Left ventricle myocardium inferior (tissue), 1 donor: ENCODE measurements around the gene ACBD4. TPM values are rescaled to one million over a fixed set of nuclear protein-coding genes. Genes with fewer than 3 reads are reported as not detected.

Source experiments
- DNase-seq: peaks from one replicate; pipeline ENCODE4 v3.0.0-alpha.2; 2020
- H3K27ac ChIP-seq: fragments of 200-600 bp; replicated peaks from 2 replicates; pipeline ENCODE4 v1.8.0; 2021
- H3K27me3 ChIP-seq: fragments of 200-600 bp; 2 replicates; pipeline ENCODE4 v1.8.0; 2021; ENCODE audit warnings: low read depth
- H3K36me3 ChIP-seq: fragments of 200-600 bp; 2 replicates; pipeline ENCODE4 v1.8.0; 2021
- H3K4me1 ChIP-seq: fragments of 200-600 bp; 2 replicates; pipeline ENCODE4 v1.8.0; 2021
- H3K4me3 ChIP-seq: fragments of 200-600 bp; 2 replicates; pipeline ENCODE4 v1.8.0; 2021; ENCODE audit warnings: mild to moderate bottlenecking, moderate library complexity
- H3K9me3 ChIP-seq: fragments of 200-600 bp; replicated peaks from 2 replicates; pipeline ENCODE4 v1.8.0; 2021
- CTCF ChIP-seq: fragments of 200-600 bp; IDR thresholded peaks from 2 replicates; pipeline ENCODE4 v1.8.0; 2021; ENCODE audit warnings: antibody characterized with exemption, mild to moderate bottlenecking, borderline replicate concordance
- intact Hi-C: fragments of 100-400 bp; cut with micrococcal nuclease; formaldehyde crosslinking; loops from one replicate; pipeline ENCODE4 v1.11.0; 2022
- total RNA-seq: library from RNA; stranded (reverse); fragmentation: NEBNext Ultra II Directional; extraction: Animal tissue kit (Norgen Biotek cat#: 25700); gene quantifications from one replicate; pipeline ENCODE4 v1.2.1, GENCODE V29; 2021
- donor health status: DM: no; HTN: yes; CAD: no; lungs with severe emphysema.

The ACBD4 gene
- total RNA-seq, 1 donor from 2014 or later: 6.4 TPM

DNA sequence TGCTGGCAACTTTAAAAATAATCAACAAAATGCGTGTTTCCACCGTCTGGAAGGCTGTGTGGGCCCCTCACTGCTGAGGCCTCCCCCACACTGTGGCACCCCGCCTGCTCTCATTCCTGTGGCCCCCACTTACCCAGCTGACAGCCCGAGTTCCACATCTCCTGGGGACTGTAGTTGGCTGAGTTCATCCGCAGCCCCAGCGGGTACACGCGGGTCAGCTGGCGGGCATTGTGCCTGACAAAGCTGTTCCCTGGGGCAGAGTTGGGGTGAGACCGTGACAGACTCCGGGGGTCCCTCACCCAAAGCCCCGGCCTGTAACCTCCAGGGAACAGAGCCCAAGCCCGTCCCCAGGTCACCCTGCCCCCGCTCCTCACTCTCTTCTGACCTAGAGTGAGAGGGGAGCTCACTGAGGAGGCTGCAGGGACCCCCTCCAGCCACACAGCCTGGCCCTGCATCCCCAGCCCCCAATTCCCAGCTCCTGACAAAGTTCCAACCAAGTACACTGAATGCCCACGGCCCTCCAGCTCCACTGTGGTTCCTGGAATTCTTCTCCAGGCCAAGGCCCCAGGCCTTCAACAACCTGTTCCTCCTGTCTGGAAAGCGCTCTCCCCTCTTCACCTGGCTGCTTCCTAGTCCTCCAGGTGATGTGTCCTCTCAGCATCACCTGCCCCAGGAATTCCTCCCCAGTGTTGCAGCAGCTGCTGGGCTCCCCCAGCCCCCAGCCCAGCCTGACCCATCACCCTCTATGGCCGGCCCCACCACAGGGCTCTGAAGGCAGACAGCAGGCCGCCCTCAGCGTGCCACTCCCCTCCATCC, 21.2 kb upstream of the ACBD4 start:
- no peaks in the 10 kb centered on the region for H3K9me3 ChIP-seq
- DNase-seq: no peak
- no peaks in the 10 kb centered on the region for H3K27me3 ChIP-seq
- no peak for TF ChIP-seq CTCF
- H3K27ac ChIP-seq: no peak overlapping the region
- peaks cover 36% of the 10 kb centered on the region for H3K4me1 ChIP-seq
- H3K4me3 ChIP-seq: no peak overlapping the region
- peaks cover 69% of the 10 kb centered on the region for H3K36me3 ChIP-seq
- intact Hi-C loops: no loop called here

- no peak overlapping the region for H3K4me3 ChIP-seq
- no peak for TF ChIP-seq CTCF
- H3K27ac ChIP-seq: no peak overlapping the region
- intact Hi-C loops: no loop called here
- H3K27me3 ChIP-seq: no peaks in the 10 kb centered on the region
- no peaks in the 10 kb centered on the region for H3K9me3 ChIP-seq
- H3K4me1 ChIP-seq: peaks cover 28% of the 10 kb centered on the region
- H3K36me3 ChIP-seq: peaks cover 76% of the 10 kb centered on the region
- no peak for DNase-seq
Measured at GRCh38 chr17:45115015-45115625, 20.4 kb upstream of the ACBD4 start.

- H3K4me1 ChIP-seq: peaks cover 21% of the 10 kb centered on the region
- no peaks in the 10 kb centered on the region for H3K27me3 ChIP-seq
- no peak for TF ChIP-seq CTCF
- no peaks in the 10 kb centered on the region for H3K9me3 ChIP-seq
- H3K27ac ChIP-seq: no peak overlapping the region
- intact Hi-C loops: no loop called here
- H3K36me3 ChIP-seq: peaks cover 84% of the 10 kb centered on the region
- no peak overlapping the region for H3K4me3 ChIP-seq
- no peak for DNase-seq
Measured at GRCh38 chr17:45115871-45116270, 19.6 kb upstream of the ACBD4 start.

DNA sequence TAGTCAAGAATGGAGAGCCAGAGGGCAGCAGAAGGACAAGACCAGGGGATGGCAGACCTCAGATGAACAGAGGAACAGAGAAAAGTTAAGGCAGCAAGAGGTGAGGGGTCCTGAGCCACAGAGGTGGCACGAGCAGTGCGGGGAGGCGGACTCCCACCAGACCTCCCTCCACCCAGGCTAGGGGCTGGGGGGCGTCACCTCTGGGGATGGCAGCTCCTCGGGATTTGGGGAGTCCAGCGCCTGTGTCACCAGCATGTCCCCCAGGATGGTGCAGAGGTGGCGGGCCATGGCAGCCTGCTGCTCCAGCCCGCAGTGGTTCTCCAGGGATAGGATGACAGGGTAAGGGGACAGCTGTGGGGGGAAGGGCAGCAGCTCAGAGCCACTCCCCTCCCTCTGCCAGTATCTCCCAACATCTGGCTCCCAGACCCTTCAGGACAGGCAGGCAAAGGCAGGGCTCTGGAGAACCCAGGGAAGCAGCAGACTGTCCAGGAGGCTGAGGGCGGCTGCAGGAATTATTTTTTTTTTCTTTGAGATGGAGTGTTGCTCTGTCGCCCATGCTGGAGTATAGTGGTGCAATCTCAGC, 19.0 kb upstream of the ACBD4 start:
- no peaks in the 10 kb centered on the region for H3K9me3 ChIP-seq
- DNase-seq: no peak
- intact Hi-C loops: no loop called here
- peaks cover 86% of the 10 kb centered on the region for H3K36me3 ChIP-seq
- H3K4me1 ChIP-seq: peaks cover 15% of the 10 kb centered on the region
- no peak overlapping the region for H3K27ac ChIP-seq
- no peaks in the 10 kb centered on the region for H3K27me3 ChIP-seq
- H3K4me3 ChIP-seq: no peak overlapping the region
- TF ChIP-seq CTCF: no peak

DNA sequence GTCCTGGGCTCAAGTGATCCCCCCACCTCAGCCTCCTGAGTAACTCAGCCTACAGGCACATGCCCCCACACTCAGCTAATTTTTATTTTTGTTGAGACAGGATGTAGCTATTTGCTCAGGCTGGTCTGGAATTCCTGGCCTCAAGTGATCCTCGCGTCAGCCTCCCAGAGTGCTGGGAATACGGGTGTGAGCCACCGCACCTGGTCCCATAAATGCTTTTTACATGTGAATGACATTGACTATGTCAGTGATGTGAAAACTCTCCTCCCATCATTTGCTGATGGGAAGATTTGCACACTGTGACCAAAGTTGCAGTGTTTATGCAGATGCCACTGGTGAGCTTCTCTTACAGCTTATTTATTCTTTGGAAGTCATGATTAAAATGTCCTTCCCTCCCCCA, 18.2 kb upstream of the ACBD4 start:
- DNase-seq: no peak
- peaks cover 15% of the 10 kb centered on the region for H3K4me1 ChIP-seq
- H3K27ac ChIP-seq: no peak overlapping the region
- H3K27me3 ChIP-seq: no peaks in the 10 kb centered on the region
- H3K4me3 ChIP-seq: no peak overlapping the region
- no peak for TF ChIP-seq CTCF
- peaks cover 83% of the 10 kb centered on the region for H3K36me3 ChIP-seq
- no peaks in the 10 kb centered on the region for H3K9me3 ChIP-seq
- intact Hi-C loops: no loop called here
